ENCODE measurements around the gene NRAS.

DNA sequence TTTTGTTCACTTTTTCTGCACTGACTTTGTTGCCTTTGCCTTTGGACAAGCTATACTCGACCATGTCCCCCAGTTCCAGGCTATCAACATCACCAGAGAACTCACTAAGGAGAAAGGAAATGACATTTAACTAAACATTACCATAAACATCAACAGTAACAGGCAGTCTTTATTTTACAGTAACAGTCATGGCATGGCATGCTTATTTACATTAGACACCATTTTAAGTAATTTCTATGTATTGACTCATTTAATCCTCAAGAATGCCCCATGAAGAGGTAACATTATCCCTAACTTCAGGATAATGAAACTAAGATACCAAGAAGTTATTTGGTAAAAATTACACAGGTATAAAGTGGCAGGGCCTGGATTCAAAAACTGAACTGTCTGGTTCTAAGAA is 8.7 kb upstream of the NRAS start:
- TF ChIP-seq EZH2 (IDR thresholded peaks at IDR 0.05; ENCODE audit: insufficient read depth, poor library complexity, severe bottlenecking): no peak
- no peak for TF ChIP-seq EZH2phosphoT487 (IDR thresholded peaks at IDR 0.05; ENCODE audit: insufficient read depth, low read depth)

Measured in GM23248 (cell line).